Measurements from ENCODE around the gene FAHD2A.
"Not testable (repeated sequence)": the region's sequence is repeated elsewhere in the genome, so short reads cannot be mapped to it uniquely, and the experiment has no call there.

Gene FAHD2A

GRCh38 chr2:95463292-95463691 lies 60.8 kb downstream of the FAHD2A start:
- FAIRE-seq; DNase-seq (ENCODE audit: insufficient read length, low spot score): not testable (repeated sequence)
